Activated T-helper 9 cell treated with anti-CD3 and anti-CD28 coated beads, Interleukin-2, amount 50 U/mL, for 16 hours (primary cell): ENCODE data around the gene PIR.

Experiments
- DNase-seq: peaks from one replicate; pipeline ENCODE4 v3.0.0-alpha.2; 2020; ENCODE audit warnings: low read depth

PIR gene

GRCh38 chrX:15349046-15349445, 144.1 kb downstream of the PIR start:
- no peak for DNase-seq

DNA sequence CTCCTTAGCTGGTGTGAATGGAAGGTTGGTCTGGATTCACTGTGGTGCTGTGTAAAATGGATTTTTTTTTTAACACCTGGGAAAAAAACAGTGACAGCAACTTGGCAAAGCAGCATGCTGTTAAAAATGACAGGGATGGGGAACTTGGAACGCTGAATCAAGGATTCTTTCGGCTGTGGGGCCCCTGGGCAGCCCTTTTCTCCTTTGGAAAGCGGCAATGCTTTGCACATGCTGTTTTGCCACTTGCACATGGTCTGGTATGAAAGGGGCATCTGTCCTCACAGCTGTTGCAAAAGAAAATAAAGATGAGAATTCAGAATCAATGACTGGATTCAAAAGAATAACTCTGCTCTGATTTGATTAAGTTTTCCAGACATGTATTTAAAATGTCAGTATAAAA, 147.2 kb downstream of the PIR start:
- no peak for DNase-seq

DNA sequence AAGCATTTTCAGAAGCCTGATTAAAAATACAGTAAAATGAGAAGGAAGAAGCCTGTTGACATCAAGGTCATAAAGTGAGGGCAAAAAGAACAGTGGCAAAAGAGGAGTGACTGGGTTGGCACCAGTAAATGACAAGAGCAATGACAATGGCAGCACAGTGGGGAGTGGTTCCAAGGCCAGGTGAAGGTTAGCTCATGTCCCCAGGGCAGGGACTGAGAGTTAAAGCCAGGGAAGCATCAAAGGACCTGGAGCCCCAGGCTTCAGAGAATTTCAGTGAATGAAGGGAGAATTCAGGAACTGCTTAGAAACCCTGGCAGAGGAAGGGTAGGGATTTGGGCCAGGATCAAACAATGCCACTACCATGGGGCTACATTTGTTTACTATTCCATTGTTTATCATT, 149.0 kb downstream of the PIR start:
- no peak for DNase-seq

GRCh38 chrX:15343075-15343476, 150.1 kb downstream of the PIR start:
- DNase-seq, result no peak

DNA sequence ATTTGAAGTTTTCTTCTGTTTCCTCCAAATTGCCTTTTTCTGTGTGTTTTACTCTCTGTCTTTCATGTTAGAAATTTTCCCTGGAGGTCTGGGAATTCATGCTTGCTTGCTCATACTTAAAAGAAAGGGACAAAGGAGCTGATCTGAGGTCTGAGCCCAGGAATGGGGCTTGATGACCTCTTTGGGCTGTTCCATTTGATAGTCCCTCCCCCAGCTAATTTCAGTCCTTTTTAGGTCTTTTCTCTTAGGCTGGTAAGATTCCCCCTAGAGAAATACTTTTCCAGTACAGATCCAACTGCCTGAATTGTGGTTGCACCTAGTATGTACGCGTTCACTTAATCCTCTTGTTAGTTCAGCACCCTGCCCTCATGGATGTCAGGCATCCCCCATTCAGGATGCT, 152.3 kb downstream of the PIR start:
- no peak for DNase-seq

GRCh38 chrX:15336023-15336413, 157.1 kb downstream of the PIR start:
- peak; percentile 14 for DNase-seq

GRCh38 chrX:15335135-15336022, 157.8 kb downstream of the PIR start, which contains the start of gene PIGA:
TSS of gene PIGA (minus strand) at chrX:15335523. CDS start at chrX:15331930, 3,593 bp downstream.
- DNase-seq, result peak; percentile 85
